Measurements from ENCODE around the gene KLHDC9. TPM values are rescaled to one million over a fixed set of nuclear protein-coding genes. Genes with fewer than 3 reads are reported as not detected.

Gene KLHDC9
- total RNA-seq, 4 donors from 2014 or later: 7.9 to 12.9 (median 9.1) TPM

DNA sequence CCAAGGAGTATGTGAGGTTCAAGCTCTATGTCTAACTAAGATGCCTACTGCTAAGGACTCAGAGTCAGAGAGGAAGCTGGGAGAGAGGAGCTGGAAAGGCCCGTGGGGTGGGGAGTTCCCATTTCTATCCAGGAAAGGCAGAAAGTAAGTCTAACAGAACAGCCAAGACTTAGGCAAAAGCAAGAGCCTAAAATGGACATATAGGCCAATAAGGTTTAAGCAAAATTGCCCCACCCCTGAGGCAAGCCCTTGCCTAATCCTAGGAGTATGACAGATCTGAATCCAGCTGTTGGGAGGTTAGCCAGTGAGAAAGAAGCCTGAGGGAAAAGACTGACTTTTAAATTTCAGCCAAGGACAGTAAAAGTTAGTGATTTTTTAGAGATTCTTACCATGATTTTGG lies 1.6 kb upstream of the KLHDC9 start:
- Histone ChIP-seq H3K27ac (peak overlapping the region in 1 of 4 donors; percentile 9), H3K36me3 (peaks cover 0 to 26% (median 0%) of the 10 kb centered on the region in 3 donors), H3K4me1 (peaks cover 0 to 33% (median 10%) of the 10 kb centered on the region in 4 donors), H3K4me3 (no peak overlapping the region), H3K9me3 (no peaks in the 10 kb centered on the region), H3K27me3 (no peaks in the 10 kb centered on the region)
- peak in 1 of 2 donors; percentile 58 for TF ChIP-seq EP300 (IDR thresholded peaks at IDR 0.05)
- TF ChIP-seq POLR2A (IDR thresholded peaks at IDR 0.05): no peak
- TF ChIP-seq, protein P1, sequence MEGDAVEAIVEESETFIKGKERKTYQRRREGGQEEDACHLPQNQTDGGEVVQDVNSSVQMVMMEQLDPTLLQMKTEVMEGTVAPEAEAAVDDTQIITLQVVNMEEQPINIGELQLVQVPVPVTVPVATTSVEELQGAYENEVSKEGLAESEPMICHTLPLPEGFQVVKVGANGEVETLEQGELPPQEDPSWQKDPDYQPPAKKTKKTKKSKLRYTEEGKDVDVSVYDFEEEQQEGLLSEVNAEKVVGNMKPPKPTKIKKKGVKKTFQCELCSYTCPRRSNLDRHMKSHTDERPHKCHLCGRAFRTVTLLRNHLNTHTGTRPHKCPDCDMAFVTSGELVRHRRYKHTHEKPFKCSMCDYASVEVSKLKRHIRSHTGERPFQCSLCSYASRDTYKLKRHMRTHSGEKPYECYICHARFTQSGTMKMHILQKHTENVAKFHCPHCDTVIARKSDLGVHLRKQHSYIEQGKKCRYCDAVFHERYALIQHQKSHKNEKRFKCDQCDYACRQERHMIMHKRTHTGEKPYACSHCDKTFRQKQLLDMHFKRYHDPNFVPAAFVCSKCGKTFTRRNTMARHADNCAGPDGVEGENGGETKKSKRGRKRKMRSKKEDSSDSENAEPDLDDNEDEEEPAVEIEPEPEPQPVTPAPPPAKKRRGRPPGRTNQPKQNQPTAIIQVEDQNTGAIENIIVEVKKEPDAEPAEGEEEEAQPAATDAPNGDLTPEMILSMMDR (IDR thresholded peaks at IDR 0.05): no peak
- DNase-seq (ENCODE audit: low spot score in 2 of 2): peak; percentile 30 to 72
- 28 to 31% methylated on average over 1 of the region's 1 CpG for WGBS, 2 donors

DNA sequence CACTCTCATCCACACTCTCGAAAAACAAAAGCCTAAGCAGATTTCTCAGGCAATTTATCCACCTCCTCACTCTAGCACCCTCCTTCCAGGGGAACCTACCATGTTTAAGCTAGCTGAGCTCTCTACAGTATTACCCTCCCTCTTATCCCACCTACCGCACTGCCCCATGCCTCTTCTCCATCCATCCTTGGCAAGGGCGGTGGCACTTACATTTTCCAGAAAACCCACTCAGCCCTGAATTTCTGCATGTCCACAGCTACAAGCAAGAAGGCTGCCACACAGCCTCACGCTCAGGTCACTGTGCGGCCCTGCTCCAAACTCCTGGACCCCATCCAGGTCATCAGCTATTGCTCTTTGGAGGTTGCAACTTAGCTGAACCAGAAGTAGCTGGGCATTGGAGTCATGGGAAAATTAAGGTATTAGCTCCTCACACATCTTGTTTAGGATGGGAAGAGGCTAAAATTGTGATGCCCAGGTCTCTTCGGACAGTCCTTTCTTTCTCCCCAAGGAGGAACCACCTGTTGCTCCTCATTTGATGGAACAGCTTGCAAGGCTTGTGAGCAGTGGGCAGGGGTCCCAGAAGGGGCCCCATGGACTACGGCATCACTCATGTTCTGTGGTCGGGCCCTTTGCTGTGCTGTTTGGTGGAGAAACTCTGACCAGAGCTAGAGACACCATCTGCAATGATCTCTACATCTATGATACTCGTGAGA lies 1.1 kb downstream of the KLHDC9 start:
- peaks cover 0 to 33% (median 10%) of the 10 kb centered on the region in 4 donors for H3K4me1 ChIP-seq
- peaks cover 0 to 36% (median 4%) of the 10 kb centered on the region in 3 donors for H3K36me3 ChIP-seq
- no peaks in the 10 kb centered on the region for H3K27me3 ChIP-seq
- TF ChIP-seq POLR2A (IDR thresholded peaks at IDR 0.05): no peak
- TF ChIP-seq, protein P1 (IDR thresholded peaks at IDR 0.05): no peak
- TF ChIP-seq EP300 (IDR thresholded peaks at IDR 0.05): no peak
- 78 to 83% methylated on average over 9 of the region's 9 CpGs for WGBS, 2 donors
- H3K4me3 ChIP-seq: peak overlapping the region in 1 of 4 donors; percentile 66
- no peak for DNase-seq (ENCODE audit: low spot score in 2 of 2)
- H3K9me3 ChIP-seq: no peaks in the 10 kb centered on the region
- peak overlapping the region in 2 of 4 donors; percentile 18 to 73 for H3K27ac ChIP-seq

DNA sequence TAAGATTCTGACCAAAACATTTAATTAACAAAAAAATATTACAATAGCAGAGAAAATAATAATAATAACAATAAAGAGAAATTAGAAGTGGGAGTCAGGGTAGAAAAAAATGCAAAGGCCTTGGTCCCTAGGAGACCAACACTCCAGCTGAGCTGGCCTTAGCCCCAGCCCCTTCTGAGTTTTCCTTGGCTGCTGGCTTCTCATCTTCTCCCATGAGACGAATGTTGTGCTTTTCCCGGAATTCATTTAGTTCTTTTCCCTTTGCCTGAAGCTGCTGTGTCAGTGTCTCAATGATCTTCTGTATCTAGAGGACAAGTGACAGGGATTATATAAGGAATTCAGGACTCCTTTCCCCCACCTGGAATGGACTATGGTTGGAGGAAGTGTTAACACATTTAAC lies 2.4 kb downstream of the KLHDC9 start:
- Histone ChIP-seq H3K4me3 (no peak overlapping the region), H3K27ac (peak overlapping the region in 1 of 4 donors; percentile 20), H3K27me3 (no peaks in the 10 kb centered on the region), H3K4me1 (peaks cover 0 to 33% (median 10%) of the 10 kb centered on the region in 4 donors), H3K36me3 (peaks cover 0 to 36% (median 4%) of the 10 kb centered on the region in 3 donors), H3K9me3 (no peaks in the 10 kb centered on the region)
- WGBS, 2 donors: 36 to 45% methylated on average over 2 of the region's 2 CpGs
- TF ChIP-seq POLR2A (IDR thresholded peaks at IDR 0.05) (no peak), EP300 (IDR thresholded peaks at IDR 0.05) (no peak)
- TF ChIP-seq, protein P1 (IDR thresholded peaks at IDR 0.05): no peak
- DNase-seq (ENCODE audit: low spot score in 2 of 2): no peak

DNA sequence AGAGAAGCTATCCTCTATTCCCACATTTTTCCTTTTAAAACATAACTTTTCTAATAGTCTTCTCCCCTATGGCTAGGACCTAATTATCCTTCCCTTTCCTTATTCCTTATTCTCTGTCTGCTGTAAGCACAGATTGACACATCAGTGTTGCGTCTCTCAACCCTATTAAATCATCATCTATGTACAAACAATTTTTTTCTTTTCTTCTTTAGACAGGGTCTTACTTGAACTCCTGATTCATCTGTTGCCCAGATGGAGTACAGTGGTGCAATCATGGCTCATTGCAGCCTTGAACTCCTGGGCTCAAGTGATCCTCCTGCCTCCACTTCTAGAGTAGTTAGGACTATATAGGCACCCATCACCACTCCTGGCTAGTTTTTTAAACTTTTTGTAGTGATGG lies 8.3 kb downstream of the KLHDC9 start:
- no peak for DNase-seq (ENCODE audit: low spot score in 2 of 2)
- Histone ChIP-seq H3K27ac (no peak overlapping the region), H3K9me3 (no peaks in the 10 kb centered on the region), H3K36me3 (peaks cover 0 to 23% (median 4%) of the 10 kb centered on the region in 3 donors), H3K4me3 (no peak overlapping the region), H3K4me1 (no peaks in the 10 kb centered on the region), H3K27me3 (no peaks in the 10 kb centered on the region)
- WGBS, 2 donors: 95 to 97% methylated on average over 1 of the region's 1 CpG
- TF ChIP-seq, protein P1 (IDR thresholded peaks at IDR 0.05): no peak
- no peak for TF ChIP-seq EP300 (IDR thresholded peaks at IDR 0.05)
- TF ChIP-seq POLR2A (IDR thresholded peaks at IDR 0.05): no peak

DNA sequence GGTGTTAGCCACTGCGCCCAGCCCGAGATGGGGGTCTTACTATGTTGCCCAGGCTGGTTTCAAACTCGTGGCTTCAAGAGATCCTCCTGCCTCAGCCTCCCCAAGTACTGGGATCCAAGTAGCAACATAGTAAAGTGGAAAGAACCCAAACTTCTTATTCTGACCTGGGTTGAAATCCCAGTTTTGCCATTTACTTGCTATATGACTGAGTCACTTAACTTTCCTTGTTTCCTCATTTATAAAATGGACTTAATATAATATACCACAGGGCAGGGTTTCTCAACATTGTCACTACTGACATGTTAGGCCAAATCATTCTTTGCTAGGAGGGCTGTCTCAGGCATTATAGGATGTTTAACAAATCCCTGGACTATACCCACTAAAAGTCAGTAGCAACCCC lies 13.0 kb downstream of the KLHDC9 start:
- TF ChIP-seq EP300 (IDR thresholded peaks at IDR 0.05) (no peak), POLR2A (IDR thresholded peaks at IDR 0.05) (no peak)
- TF ChIP-seq, protein P1 (IDR thresholded peaks at IDR 0.05): no peak
- Histone ChIP-seq H3K4me3 (no peak overlapping the region), H3K27me3 (no peaks in the 10 kb centered on the region), H3K9me3 (no peaks in the 10 kb centered on the region), H3K36me3 (peaks cover 0 to 12% (median 0%) of the 10 kb centered on the region in 3 donors), H3K27ac (no peak overlapping the region), H3K4me1 (peaks cover 0 to 38% (median 6%) of the 10 kb centered on the region in 4 donors)
- whole genome bisulfite sequencing, 2 donors: 88 to 92% methylated on average over 3 of the region's 3 CpGs
- DNase-seq (ENCODE audit: low spot score in 2 of 2): no peak

Data from tibial nerve (tissue), 4 donors.